Inflammatory macrophage treated with lipopolysaccharide for 1 hour (primary cell): Measurements from ENCODE around the gene TWF1.
"Not testable (repeated sequence)": the region's sequence is repeated elsewhere in the genome, so short reads cannot be mapped to it uniquely, and the experiment has no call there.

ENCODE experiments used
- DNase-seq, 2 donors: peaks; one replicate each; pipeline ENCODE4 v3.0.0-alpha.2; 2020 to 2022

Gene TWF1

DNA sequence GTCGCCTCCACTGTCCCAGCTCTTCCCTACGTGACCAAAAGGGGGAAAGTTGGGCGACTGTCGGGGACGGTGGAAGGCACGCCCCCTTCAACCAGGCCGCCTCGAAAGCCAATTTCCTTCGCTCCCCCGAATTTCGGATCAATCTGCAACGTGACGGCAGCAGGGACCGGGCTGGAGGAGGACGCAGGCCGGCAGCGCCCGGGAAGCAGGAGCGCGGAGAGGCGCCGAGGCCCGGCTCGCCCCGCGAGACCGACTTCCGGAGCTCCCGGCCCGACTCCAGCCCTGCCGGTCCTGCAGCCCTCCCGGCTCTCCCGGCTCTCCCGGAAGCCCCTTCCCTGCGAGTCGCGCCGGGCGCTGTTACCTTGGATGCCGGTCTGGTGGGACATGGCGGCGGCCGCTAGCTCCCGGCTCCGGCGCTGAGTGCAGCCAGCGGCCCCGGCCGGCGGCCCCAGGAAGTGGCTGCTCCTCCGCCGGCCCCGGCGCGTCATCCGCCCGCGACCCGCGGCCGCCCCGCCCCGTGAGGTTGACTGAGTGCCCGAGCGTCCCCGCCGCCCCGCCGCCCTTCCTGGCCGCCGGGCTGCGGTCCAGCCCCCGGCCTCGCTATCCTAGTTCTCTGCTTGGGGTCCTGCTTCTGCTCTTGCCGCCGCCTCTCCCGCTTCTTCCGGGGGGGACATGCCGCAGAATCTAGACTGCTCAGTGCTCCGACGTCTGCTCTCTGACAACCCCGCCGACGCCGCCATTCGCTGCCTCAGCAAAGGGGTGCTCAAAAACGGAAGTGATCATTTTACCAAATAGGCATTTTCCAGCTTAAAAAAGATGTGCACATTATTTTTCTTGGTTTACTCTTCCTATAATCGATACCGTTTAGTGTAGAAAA lies at the start of gene TWF1:
Gene TWF1, minus strand, starts transcription at position 458 of the 877 bp plus-strand sequence. Its CDS starts 72 bp downstream, at position 386.
- DNase-seq: peak; percentile 75 to 85

DNA sequence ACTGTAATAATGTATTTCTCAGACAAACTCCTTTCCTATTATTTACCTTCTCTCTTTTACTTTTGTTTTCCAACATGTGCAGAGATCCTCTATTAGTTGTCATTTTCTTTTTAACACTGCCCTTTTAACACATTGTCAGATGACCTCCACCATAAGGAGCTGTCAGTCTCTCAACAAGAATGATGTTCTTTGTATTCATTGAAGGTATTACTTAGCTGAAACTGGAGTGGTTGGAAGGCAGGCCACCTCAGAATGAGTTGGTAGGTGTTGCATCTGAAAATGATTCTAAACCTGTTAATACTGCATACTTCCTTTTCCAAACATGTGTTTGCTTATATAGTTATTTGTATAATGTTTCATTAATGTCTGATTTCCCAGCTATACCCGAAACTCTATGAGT lies 46.6 kb upstream of the TWF1 start:
- DNase-seq: no peak

DNA sequence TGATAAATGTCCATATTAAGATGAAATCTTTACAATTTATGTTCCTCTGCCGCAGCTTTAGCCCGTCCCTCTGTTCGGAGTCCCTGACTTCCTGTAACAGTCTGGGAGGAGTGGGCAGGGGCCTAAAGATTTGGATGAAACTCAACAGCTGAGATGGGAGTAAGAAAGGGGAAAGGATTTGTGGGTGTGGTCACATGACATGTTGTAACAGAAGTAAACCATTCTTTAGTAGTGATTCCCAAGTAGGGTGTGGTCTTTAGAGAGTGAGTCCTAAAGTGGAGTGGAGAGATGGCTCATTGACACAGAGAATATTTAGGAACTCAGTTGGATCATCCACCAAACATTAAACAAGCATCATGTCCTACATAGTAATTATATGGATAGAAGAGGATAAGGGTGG lies 42.7 kb upstream of the TWF1 start:
- no peak for DNase-seq

DNA sequence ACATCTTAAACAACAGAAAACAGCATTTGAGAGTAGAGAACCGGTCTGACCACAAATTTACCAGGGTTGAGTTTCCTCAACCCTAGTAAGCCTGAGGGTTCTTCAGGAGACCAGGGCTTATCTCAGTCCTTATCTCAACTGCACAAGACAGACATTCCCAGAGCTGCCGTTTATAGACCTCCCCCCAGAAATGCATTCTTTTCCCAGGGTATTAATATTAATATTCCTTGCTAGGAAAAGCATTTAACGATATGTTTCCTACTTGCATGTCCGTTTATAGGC lies 42.0 kb upstream of the TWF1 start:
- no peak for DNase-seq

DNA sequence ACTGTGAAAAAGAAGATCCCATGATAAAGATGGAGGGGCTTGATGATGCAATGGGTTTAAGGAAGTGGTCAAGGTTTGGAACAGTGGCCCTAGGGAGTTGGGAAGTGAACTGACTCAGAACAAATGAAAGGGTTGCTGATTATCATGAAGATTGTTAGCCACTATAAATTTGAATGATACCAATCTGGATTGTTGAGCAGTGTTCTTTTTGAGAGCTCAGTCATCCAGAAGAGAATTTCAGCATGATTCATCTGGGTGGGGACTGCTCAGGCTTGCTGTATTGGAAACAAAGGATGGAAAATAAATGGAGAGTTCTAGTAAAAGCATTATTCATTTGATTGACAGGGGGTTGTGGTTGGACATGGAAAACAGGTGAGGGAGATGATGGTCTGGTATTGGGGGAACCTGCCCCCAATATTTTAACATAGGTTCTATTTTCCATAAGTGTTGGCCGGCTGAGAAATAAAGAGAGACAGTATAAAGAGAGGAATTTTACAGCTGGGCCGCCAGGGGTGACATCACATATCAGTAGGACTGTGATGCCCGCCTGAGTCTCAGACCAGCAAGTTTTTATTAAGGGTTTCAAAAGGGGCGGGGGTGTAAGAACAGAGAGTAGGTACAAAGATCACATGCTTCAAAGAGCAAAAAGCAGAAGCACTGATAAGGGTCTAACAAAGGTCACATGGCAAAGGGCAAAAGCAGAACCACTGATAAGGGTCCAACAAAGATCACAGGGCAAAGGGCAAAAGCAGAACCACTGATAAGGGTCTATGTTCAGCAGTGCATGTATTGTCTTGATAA lies 41.5 kb upstream of the TWF1 start:
- DNase-seq: not testable (repeated sequence)

DNA sequence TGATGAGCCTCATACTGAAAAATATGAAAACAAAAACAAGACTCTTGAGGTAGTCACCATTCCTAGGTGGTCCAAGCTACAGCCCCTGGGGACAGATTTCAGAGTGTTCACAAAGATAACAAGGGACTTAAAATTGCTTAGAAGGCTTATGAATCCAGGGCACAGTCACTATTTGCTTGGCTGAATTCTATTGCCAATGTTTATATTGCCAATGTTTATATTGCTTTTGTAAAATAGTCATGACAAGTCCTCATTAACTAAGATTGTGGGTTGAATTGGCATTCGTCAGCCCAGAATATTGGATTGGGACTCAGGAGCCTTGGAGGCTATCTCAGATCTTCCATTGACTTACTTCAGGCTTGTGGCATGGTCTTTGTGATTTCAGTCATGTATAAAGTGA lies 36.1 kb upstream of the TWF1 start:
- no peak for DNase-seq

DNA sequence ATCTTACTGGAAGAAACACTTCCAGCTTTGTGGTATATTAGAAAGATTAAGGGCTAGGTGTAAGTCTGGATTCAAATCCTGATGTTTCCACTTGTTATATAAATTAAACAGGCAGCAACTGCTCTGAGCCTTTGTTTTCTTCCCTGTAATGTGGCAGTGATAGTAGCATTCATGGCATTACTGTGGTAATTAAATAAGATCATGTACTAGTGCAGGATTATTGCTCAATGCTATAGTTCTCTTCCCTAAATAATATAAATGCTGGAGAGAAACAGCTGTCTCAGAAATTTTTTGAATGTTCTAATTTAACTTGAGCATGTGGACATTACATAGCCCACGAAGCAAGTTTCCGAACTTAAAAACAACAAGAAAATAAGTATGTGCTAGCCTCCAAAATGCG lies 35.1 kb upstream of the TWF1 start:
- DNase-seq: no peak

DNA sequence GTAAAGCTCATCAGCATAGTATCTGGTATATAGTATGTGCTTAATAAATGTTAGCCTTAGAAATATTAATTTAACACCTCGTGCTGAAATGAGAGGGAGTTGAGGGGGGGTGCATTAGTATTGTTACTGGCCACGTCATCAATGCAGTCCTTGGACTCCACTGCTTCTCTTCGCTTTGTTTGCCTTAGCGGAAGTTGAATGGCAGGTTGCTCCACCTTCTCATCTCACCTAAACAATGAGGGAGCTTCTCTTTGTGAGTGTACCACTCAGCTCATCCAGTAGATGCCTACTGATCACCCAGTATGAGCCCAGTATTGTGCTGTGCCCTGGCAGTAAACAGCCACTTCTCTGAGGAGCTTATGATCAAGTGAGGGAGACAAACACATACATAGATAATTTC lies 34.2 kb upstream of the TWF1 start:
- no peak for DNase-seq

DNA sequence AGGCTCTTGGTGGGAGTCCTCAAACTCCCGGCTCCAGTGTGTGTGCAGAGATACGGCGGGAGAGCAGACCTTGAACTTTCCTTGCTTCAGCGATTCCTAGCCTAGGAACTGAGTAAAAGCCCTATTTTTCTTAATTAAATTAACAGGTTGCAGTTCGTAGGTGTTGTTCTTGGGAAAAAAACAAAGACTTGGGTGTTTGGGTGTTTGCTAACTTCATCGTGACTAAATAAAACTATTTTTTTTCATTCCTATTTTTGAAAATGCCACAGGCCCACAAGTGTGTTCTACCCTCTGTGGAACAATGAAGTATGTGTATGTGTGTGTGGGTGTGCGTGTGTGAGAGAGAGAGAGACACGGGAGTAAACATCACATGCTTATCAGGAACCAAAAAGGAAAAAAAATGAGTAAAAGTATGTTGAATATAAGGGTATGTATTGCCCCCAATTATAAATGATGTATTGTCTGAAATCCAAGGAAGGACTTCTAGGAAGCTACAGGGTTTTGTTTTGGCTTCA lies 30.4 kb upstream of the TWF1 start:
- DNase-seq: peak; percentile 31 to 44

DNA sequence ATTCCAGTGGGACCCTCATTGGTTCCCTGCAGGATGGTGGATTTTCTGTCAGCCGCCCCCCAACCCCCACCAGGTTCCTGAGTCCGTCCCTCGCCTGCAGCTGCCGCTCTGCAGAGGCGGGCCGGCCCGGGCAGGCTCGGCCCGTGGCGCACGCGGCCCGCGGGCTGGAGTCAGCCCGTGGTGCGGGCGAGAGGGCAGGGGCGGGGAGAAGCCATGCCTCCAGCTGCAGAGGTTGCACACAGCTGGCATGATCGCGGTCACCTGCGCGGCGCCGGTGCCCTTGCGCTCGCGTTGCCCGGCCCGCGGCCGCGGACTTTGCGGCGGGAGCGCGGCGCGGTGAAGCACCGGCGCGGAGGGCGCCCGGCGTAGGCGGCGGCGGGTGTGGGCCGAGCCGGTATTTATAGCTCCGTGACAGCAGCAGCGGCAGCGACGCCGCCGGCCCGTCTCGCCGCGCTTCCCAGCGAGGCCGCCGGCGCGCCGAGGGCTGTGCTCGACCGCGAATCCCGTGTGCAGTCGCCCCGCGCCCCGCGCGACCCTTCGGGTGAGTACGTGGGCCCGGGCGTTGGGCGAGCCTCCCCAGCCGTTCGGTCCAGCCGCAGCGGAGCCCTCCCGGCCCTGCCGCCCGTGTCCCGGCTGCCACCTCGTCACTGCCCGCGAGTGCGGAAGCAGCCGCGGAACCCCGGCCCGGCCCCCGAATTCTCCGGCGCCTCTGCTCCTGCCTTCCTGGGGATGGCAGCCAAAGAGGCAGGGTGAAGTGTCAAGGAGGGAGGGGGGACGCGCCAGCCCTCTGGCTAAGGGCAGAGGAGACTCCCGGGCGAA lies 29.7 kb upstream of the TWF1 start, which contains the start of gene TMEM117:
Gene TMEM117, plus strand, starts transcription at position 426 of the 819 bp plus-strand sequence.
- peak; percentile 38 to 61 for DNase-seq

DNA sequence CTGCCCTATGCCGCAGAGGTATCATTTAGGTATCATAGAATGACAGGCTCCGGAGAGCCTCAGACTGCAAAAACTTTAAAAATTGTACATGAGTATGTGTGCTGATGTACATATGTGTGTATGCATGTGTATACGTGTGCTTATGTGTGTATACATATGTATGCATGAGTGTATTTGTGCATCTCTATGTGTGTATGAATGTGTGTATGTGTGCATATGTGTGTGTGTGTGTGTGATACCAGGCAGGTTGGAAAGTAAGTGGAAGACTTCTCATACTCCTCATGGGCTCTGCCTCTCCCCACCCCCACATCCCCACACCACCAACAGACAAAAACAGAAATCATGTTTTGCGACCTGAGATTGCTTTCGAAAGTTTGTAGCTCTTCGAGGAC lies 29.1 kb upstream of the TWF1 start:
- DNase-seq: no peak

DNA sequence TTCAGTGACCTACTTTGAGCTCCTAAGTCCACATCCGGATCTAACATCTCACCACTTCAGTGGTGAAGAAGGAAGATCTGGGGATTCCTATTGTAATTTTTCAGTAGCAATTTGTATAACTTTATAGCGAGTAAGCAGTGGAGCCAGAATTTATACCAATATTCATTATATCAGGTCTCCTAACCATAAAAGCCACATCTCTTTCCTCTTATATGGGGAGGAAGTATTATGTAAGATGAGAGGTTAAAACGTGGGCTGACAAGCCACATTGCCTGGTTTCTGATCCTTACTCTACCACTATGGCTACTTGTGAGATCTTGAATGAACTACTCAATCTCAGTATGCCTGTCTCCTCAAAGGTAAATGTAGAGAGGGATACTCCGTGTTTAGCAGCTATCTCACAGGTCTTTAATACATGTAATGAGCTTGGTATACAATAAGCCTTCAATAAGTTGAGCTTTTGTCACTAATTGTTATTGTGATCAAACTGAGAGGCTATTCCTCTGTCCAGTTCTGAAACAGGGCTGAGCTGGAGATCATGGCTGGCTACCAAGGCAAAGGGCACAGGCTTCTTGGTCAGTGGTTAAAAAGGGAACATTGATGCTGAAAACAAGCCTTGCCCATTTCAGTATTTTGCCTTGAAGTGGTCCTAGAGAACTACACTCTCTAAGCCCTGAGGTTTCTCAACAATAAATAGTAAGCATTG lies 26.5 kb upstream of the TWF1 start:
- DNase-seq: peak; percentile 45 to 48

DNA sequence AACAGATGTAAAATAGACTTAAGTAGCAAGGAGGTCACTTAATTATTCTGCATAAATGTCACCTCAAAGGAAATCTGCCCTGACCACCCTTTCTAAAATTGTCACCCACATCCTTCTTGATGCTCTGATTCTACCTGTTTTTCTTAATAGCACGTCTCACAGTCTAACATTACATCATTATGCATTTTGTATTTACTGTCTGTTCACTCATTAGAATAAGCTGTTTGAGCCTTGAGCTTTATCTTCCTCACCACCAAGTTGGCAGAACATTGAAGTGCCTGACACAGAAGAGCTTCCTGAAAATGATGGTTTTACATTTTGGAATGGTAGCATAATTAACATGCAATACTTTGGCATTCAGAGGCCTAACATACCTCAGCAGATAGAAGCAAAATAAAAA lies 21.0 kb upstream of the TWF1 start:
- DNase-seq: no peak

DNA sequence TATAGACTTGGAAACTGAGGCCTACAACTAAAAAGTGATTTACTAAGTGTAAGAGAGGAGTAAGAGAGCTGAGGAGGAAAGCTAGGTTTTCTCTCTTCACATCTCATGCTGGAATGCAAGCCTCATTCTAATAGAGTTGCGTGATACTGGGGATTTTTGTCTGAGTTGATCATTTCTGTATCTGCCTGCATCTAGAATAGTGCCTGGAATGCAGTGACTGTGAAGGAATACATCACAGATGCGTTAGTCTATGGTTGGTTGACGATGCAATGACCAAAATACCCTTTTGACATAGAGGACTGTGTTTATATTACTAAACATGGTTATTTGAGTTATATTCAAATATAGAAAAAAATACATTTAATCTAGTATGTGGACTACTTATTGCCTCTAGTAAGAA lies 20.6 kb upstream of the TWF1 start:
- DNase-seq: no peak

DNA sequence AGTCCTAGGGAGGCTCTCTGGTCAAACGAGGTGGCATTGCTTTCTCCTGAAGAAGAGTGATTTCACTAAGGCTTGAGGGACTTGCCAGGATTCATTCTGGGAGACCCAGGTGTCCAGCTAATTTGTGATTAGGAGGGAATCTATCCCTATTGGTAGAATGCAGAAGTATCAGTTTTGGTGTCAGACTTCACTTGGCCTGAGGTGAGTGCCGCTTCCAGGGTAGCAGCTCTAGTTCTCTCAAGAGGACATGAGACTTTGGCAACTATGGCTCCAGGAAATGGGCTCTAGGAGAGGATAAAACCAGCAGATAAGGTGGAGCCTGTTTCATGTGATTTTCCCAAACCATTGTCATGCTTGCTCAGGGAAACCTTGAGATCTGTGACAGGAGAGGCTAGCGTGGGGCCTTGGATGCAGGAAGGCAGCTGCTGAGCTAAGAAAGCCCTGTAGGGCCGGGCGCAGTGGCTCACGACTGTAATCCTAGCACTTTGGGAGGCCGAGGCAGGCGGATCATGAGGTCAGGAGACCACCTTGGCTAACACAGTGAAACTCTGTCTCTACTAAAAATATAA lies 18.2 kb upstream of the TWF1 start:
- DNase-seq: no peak

DNA sequence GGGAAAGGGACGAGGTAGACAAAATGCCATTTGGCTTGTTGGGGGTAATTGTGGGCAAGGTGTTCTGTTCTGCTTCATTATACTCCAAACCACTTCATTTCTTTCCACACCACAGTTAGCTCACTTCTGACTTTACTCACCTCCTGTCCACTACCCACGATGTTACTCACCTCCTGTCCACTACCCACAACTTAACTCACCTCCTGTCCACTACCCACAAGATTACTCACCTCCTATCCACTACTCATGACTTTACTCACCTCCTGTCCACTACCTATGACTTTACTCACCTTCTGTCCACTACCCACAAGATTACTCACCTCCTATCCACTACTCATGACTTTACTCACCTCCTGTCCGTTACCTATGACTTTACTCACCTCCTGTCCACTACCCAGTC lies 10.1 kb upstream of the TWF1 start:
- DNase-seq: no peak

DNA sequence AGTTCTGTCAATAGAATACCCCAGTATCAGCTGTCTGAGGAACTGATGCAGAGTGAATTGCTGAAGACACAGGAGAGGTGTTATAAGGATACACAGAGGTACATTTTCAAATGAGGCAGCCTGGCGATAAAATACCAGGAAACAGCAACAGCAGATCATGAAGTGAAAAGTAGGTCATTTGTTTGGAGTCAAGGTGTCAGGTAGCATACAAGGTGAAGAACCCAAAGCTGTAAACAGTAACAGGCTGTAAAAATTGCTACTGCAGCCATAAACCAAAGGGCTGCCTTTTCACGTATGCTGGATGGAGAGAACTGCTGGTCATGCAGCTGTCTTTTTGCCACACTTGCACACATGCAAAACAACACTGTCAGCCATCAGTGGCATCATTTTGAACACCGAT lies 9.3 kb upstream of the TWF1 start:
- no peak for DNase-seq

DNA sequence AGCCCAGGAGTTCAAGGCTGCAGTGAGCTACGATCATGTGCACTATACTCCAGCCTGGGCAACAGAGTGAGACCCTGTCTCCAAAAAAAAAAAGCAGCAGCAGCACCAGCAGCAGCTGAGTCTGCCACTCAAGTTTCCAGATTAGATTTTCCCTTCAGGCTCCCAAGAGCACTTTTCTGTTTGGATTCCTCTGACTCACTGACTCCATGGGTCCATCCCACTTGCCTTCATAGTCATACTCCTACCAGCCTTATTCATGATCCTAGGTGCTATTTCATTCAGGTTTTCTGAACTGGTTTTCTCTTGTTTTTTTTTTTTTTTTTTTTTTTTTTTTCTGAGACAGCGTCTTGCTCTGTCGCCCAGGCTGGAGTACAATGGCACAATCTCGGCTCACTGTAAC lies 6.8 kb upstream of the TWF1 start:
- no peak for DNase-seq

DNA sequence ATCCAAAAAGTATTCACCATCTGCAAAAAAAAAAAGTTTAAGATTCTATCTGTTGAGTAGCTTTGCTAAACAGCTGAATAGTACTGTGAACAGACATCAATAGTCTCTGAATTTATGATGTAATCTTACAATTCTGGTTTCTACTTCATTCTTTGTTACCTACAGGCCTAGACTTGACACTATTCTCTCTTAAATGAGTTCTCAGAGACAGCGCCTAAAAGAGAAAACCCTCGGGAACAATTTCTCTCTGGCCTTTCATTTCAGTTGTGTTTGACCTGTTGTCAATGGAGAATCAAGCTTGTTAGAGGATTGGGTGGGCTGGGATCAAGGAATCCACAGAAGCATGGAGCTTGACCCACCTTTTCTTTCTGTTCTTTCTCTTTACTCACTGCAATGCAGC lies 5.9 kb upstream of the TWF1 start:
- DNase-seq: no peak

DNA sequence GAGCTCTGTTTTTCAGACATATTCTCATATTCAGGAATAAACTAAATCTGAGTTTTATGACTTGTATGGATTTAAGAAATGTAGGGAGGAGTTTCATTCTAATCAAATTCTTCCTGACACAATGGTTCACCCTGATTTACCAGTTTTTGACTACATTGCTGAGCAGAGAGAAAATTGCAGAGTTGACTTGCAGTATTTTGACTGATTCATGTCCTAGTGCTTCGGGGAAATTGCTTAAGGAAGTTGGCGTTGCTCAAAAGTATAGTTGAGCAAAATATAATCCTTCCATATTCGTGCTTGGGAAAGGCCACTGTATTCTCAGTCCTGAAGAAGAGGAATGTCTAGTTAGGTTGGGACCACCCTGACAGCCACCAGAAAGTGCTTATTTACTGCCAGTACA lies 1.3 kb upstream of the TWF1 start:
- peak; percentile 67 to 70 for DNase-seq

DNA sequence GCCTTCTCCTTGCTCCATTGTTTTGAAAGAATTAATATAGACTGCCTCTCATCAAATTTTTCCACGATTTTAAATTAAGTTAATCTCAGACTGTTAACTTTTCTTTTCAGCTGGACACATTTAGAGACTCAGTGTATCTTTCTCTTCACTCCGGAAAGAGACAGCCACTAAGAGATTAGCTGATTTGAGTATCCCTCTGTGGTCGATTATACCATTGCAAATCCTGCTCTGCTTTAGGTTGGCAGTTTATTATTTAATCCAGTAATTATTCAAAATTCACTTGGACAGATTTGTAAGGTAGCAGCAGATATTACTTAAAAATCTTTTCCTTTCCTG lies 588 bp upstream of the TWF1 start:
- no peak for DNase-seq

DNA sequence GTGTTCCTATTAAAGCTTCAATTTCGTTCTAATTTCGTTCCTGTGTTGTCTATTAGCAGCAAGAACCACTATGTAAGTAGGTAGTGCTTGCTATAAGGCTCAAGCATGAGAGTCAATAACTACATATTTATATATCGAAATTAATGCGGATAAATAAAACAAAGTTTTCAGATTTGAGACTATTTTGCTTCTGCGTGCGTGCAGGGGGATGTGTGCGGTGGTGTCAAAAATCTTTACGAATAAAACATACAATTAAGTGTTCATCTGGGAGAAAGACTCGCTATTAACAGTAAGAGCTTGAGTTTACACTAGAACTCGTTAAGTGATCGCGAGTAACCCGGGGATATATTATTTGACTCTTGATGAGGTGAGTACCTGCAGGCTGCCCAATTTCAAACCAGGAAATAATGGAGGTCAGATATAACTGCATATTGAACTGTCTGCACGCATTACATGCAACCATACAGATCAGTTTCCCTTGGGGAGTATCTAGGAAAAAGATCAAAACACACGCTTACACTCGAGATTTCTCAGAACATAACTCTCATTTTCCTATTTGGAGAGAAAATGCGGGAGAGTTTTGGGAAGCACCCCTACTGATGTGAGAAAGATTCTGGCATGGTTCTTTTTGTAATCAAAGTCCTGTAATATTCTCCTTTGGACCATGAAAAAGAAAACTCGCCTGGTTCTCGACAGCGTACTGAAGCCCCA lies 813 bp downstream of the TWF1 start:
- no peak for DNase-seq
